GM10248 (cell line): ENCODE measurements around the gene ZNRF3.
"Not testable (repeated sequence)": the region's sequence is repeated elsewhere in the genome, so short reads cannot be mapped to it uniquely, and the experiment has no call there.

Source experiments
- CTCF ChIA-PET: fragments of 300-600 bp; sonication (Branson Sonifier 250); formaldehyde crosslinking; extraction: SDS; loops from one replicate; lab custom pipeline; 2021; ENCODE audit warnings: antibody characterized with exemption; lab: Yijun Ruan, JAX
- POLR2A ChIA-PET: fragments of 350-650 bp; sonication (Branson Sonifier 250); formaldehyde crosslinking; extraction: SDS; loops from one replicate; lab custom pipeline; 2020; ENCODE audit warnings: antibody characterized with exemption; lab: Yijun Ruan, JAX
- DNase-seq: peaks from one replicate; pipeline ENCODE4 v3.0.0; 2012; ENCODE audit errors: extremely low spot score
- CTCF ChIP-seq: IDR thresholded peaks from 2 replicates; pipeline ENCODE4 v1.5.1; 2012; ENCODE audit warnings: mild to moderate bottlenecking, low read depth; ENCODE audit errors: extremely low read depth, missing control alignments, control extremely low read depth

The ZNRF3 gene

GRCh38 chr22:29003552-29003951 lies 120.2 kb downstream of the ZNRF3 start:
- no peak for TF ChIP-seq CTCF
- DNase-seq, result no peak
- ChIA-PET CTCF (interaction anchor here (1.2 kb wide), 1 partner anchor 13 kb away, joined by 3 read pairs; no protein-coding TSS in a partner anchor), POLR2A (no interaction called here)

- no peak for TF ChIP-seq CTCF
- no peak for DNase-seq
- CTCF ChIA-PET, result interaction anchor here (1.2 to 1.5 kb wide), 2 partner anchors 12 to 37 kb away, joined by 3 to 4 read pairs; no protein-coding TSS in a partner anchor
- POLR2A ChIA-PET, result no interaction called here
These were observed 120.7 kb downstream of the ZNRF3 start for GRCh38 chr22:29003975-29004646.

- TF ChIP-seq CTCF, result no peak
- CTCF ChIA-PET, result interaction anchor here (0.9 to 1.9 kb wide), 4 partner anchors 12 to 36 kb away, joined by 3 to 5 read pairs (median 4); no protein-coding TSS in a partner anchor
- POLR2A ChIA-PET, result no interaction called here
- no peak for DNase-seq
These were observed 121.4 kb downstream of the ZNRF3 start for GRCh38 chr22:29004647-29005371.

GRCh38 chr22:29005754-29006153 lies 122.4 kb downstream of the ZNRF3 start:
- DNase-seq, POLR2A ChIA-PET: not testable (repeated sequence)
- CTCF ChIA-PET, result interaction anchor here (0.9 to 1.9 kb wide), 2 partner anchors 13 to 32 kb away, joined by 4 to 5 read pairs; no protein-coding TSS in a partner anchor

- ChIA-PET POLR2A (no interaction called here), CTCF (interaction anchor here (1.9 kb wide), 1 partner anchor 13 kb away, joined by 5 read pairs; no protein-coding TSS in a partner anchor)
- DNase-seq, result no peak
- no peak for TF ChIP-seq CTCF
These were observed 123.0 kb downstream of the ZNRF3 start for GRCh38 chr22:29006346-29006745.

- no peak for TF ChIP-seq CTCF
- no peak for DNase-seq
- ChIA-PET POLR2A (interaction anchor here (0.6 kb wide), 1 partner anchor 40 kb away, joined by 6 read pairs; no protein-coding TSS in a partner anchor), CTCF (no interaction called here)
These were observed 125.8 kb downstream of the ZNRF3 start for GRCh38 chr22:29009148-29009547.
